KOPT-K1 (cell line): Measurements from ENCODE around the gene KCNH8.
"Not testable (repeated sequence)": the region's sequence is repeated elsewhere in the genome, so short reads cannot be mapped to it uniquely, and the experiment has no call there.

Experiments
- H3K27ac ChIP-seq: fragments of 200-600 bp; sonication (generic); 2 replicates; pipeline ENCODE4 v1.5.1; 2016; ENCODE audit warnings: antibody characterized with exemption, mild to moderate bottlenecking, low read depth, low read length; ENCODE audit not compliant: poor library complexity, severe bottlenecking
- H3K36me3 ChIP-seq: fragments of 200-600 bp; sonication (generic); 2 replicates; pipeline ENCODE4 v1.5.1; 2017; ENCODE audit warnings: antibody characterized with exemption, mild to moderate bottlenecking, low read length, moderate library complexity; ENCODE audit not compliant: insufficient read depth
- H3K9me3 ChIP-seq: fragments of 200-600 bp; sonication (generic); 2 replicates; pipeline ENCODE4 v1.5.1; 2017; ENCODE audit warnings: antibody characterized with exemption, low read length, mild to moderate bottlenecking; ENCODE audit not compliant: insufficient read depth, poor library complexity, severe bottlenecking

The KCNH8 gene

GRCh38 chr3:19147905-19148767 is at the start of gene KCNH8:
KCNH8 (plus strand) TSS chr3:19148510; CDS start chr3:19148720, 210 bp downstream.
- Histone ChIP-seq H3K36me3 (no peaks in the 10 kb centered on the region), H3K27ac (peak within 1 kb of the TSS; percentile 40), H3K9me3 (no peaks in the 10 kb centered on the region)

GRCh38 chr3:19102654-19103290 is 45.5 kb upstream of the KCNH8 start:
- not testable (repeated sequence) for H3K27ac ChIP-seq

GRCh38 chr3:19103510-19103909 is 44.8 kb upstream of the KCNH8 start:
- H3K9me3 ChIP-seq: peaks cover 8% of the 10 kb centered on the region
- H3K27ac ChIP-seq: no peak overlapping the region
- H3K36me3 ChIP-seq: no peaks in the 10 kb centered on the region

More at GRCh38 chr3:19102654-19103290, 45.5 kb upstream of the KCNH8 start:
- not testable (repeated sequence) for H3K9me3 ChIP-seq, H3K36me3 ChIP-seq

- no peak overlapping the region for H3K27ac ChIP-seq
- H3K36me3 ChIP-seq: no peaks in the 10 kb centered on the region
- peaks cover 8% of the 10 kb centered on the region for H3K9me3 ChIP-seq
These were observed 43.9 kb upstream of the KCNH8 start for GRCh38 chr3:19104459-19104858.

DNA sequence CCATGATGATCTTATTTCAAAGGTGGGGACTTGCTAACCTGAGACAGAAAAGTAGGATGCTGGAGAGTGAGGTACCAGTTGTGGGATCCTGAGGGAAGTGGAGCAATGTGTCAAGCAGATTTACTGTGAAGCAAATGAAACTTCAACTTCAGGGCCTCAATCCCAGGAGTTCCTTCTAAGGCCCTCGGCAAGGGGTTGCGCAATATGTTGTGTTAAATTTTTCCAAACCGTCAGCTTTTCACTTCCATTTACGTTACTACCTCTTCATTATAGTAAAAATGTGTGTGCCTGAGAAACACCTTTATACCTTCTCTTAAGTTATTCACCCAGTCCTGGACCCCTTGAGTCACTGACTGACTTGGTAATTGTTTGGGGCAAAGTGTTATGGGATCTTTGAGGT is 42.5 kb upstream of the KCNH8 start:
- no peaks in the 10 kb centered on the region for H3K36me3 ChIP-seq
- H3K27ac ChIP-seq: no peak overlapping the region
- H3K9me3 ChIP-seq: peaks cover 8% of the 10 kb centered on the region

- no peak overlapping the region for H3K27ac ChIP-seq
- peaks cover 8% of the 10 kb centered on the region for H3K9me3 ChIP-seq
- no peaks in the 10 kb centered on the region for H3K36me3 ChIP-seq
These were observed 42.0 kb upstream of the KCNH8 start for GRCh38 chr3:19106307-19106706.

- Histone ChIP-seq H3K36me3 (no peaks in the 10 kb centered on the region), H3K9me3 (peaks cover 8% of the 10 kb centered on the region), H3K27ac (no peak overlapping the region)
These were observed 40.6 kb upstream of the KCNH8 start for GRCh38 chr3:19107719-19108118.

- H3K9me3 ChIP-seq: peaks cover 8% of the 10 kb centered on the region
- no peak overlapping the region for H3K27ac ChIP-seq
- no peaks in the 10 kb centered on the region for H3K36me3 ChIP-seq
These were observed 37.9 kb upstream of the KCNH8 start for GRCh38 chr3:19110335-19110895.

DNA sequence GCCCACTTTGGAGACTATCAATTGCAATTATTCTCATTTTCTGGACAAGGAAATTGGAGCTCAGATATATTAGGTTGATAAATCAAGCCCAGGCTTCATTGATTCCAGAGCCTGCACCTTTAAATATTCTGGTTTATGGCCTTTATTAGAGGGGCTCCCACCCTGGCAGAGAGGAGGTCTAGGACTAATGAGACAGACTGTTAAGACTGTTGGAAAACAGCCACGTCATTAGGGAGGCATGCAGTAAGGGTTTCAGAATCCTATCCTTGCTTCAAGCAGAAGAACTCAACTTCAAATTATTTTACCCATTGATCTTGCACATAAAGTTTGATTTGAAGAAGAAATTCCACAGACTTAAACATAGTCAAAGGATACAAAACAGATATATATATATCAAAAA is 33.8 kb upstream of the KCNH8 start:
- no peaks in the 10 kb centered on the region for H3K9me3 ChIP-seq
- H3K27ac ChIP-seq: no peak overlapping the region
- no peaks in the 10 kb centered on the region for H3K36me3 ChIP-seq

GRCh38 chr3:19116239-19116638 is 32.1 kb upstream of the KCNH8 start:
- no peak overlapping the region for H3K27ac ChIP-seq
- no peaks in the 10 kb centered on the region for H3K9me3 ChIP-seq
- H3K36me3 ChIP-seq: no peaks in the 10 kb centered on the region

- no peaks in the 10 kb centered on the region for H3K36me3 ChIP-seq
- no peaks in the 10 kb centered on the region for H3K9me3 ChIP-seq
- no peak overlapping the region for H3K27ac ChIP-seq
These were observed 23.6 kb upstream of the KCNH8 start for GRCh38 chr3:19124752-19125151.

GRCh38 chr3:19139863-19140262 is 8.4 kb upstream of the KCNH8 start:
- H3K9me3 ChIP-seq: no peaks in the 10 kb centered on the region
- no peaks in the 10 kb centered on the region for H3K36me3 ChIP-seq
- no peak overlapping the region for H3K27ac ChIP-seq

GRCh38 chr3:19146685-19147650 is 1.3 kb upstream of the KCNH8 start:
- Histone ChIP-seq H3K36me3 (no peaks in the 10 kb centered on the region), H3K9me3 (no peaks in the 10 kb centered on the region), H3K27ac (peak overlapping the region; percentile 40)

DNA sequence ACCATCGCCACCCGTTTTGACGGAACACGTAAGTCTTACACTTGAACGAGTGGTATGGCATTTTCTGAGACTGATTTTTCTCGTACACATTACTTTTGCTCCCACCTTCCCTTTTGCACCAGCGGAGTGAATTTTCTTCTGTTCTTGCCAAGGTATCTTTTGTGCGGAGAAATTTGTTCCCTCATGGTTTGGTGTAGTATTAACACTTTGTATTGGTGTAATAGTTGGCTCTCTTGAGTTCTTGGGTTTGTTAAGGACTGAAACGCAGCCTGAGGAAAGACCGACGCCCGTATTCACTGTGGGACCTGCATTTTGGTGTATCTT is 420 bp downstream of the KCNH8 start:
- Histone ChIP-seq H3K27ac (no peak overlapping the region), H3K36me3 (no peaks in the 10 kb centered on the region), H3K9me3 (no peaks in the 10 kb centered on the region)

DNA sequence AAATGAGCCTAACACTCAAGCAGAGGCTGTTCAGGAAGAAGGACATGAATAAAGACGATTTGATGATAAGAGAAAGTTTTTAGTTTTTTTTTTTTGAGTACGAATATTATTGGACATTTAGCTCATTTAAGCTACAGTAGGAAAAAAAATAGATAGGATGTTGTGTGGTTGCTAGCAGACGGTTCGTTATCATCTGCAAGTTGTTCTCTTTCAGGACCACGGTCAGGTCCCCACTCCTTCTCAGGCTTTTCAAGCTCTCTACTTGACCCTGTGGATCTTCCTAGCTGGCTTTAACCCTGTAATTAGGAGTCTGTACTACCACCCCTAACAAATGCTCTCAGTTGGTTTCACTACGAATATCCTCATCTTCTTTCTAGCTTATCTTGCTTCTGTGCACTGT is 1.1 kb downstream of the KCNH8 start:
- no peaks in the 10 kb centered on the region for H3K9me3 ChIP-seq

More for the DNA sequence above, 1.1 kb downstream of the KCNH8 start:
- Histone ChIP-seq H3K27ac (no peak overlapping the region), H3K36me3 (no peaks in the 10 kb centered on the region)
